H1 (cell line): ENCODE measurements around the gene CDH1. TPM values are rescaled to one million over a fixed set of nuclear protein-coding genes. Genes with fewer than 3 reads are reported as not detected.

Source experiments
- CTCF ChIA-PET: fragments of 300-600 bp; sonication (Branson Sonifier 250); formaldehyde crosslinking; loops from one replicate; lab custom pipeline; 2021; ENCODE audit not compliant: partially characterized antibody; lab: Charles Lee
- POLR2A ChIA-PET: fragments of 300-600 bp; sonication (Branson Sonifier 250); formaldehyde crosslinking; loops from one replicate; lab custom pipeline; 2021; ENCODE audit warnings: inconsistent platforms; ENCODE audit not compliant: partially characterized antibody; lab: Charles Lee
- DNase-seq, 2 experiments: peaks; one replicate each; pipeline versions ENCODE4 v3.0.0 to v3.0.0-alpha.2; 2010 to 2022; ENCODE audit warnings: low spot score in 2 of 2, low read depth in 1 of 2, mixed read lengths in 1 of 2
- FAIRE-seq: peaks from 2 replicates; lab custom pipeline; 2011; peaks lifted over from hg19 to GRCh38; lab: Jason Lieb, UNC
- H2AFZ ChIP-seq: 2 replicates; pipeline ENCODE4 v1.8.1; 2012; ENCODE audit warnings: low read length, inconsistent platforms
- H2AK5ac ChIP-seq: 2 replicates; pipeline ENCODE4 v1.6.1; 2013; ENCODE audit warnings: low read depth, low read length
- H2BK120ac ChIP-seq: replicated peaks from 2 replicates; pipeline ENCODE3; 2013; ENCODE audit warnings: low read depth, low read length, inconsistent platforms
- H2BK12ac ChIP-seq: 2 replicates; pipeline ENCODE4 v1.6.1; 2013; ENCODE audit warnings: low read depth, low read length
- H2BK15ac ChIP-seq: 2 replicates; pipeline ENCODE4 v1.6.1; 2013; ENCODE audit warnings: low read length
- H2BK20ac ChIP-seq: 2 replicates; pipeline ENCODE4 v1.6.1; 2013; ENCODE audit warnings: low read length
- H2BK5ac ChIP-seq: 2 replicates; pipeline ENCODE4 v1.6.1; 2013; ENCODE audit warnings: low read depth, low read length
- H3K14ac ChIP-seq: 2 replicates; pipeline ENCODE4 v1.6.1; 2013; ENCODE audit warnings: inconsistent platforms; ENCODE audit not compliant: insufficient read length
- H3K18ac ChIP-seq: 2 replicates; pipeline ENCODE4 v1.6.1; 2013; ENCODE audit warnings: low read length; ENCODE audit errors: extremely low read depth
- H3K23ac ChIP-seq: 2 replicates; pipeline ENCODE4 v1.6.1; 2013; ENCODE audit warnings: inconsistent platforms; ENCODE audit not compliant: insufficient read length
- H3K23me2 ChIP-seq: 2 replicates; pipeline ENCODE4 v1.6.1; 2013; ENCODE audit warnings: low read depth, low read length
- H3K27ac ChIP-seq: 2 replicates; pipeline ENCODE4 v1.6.1; 2011; ENCODE audit warnings: low read depth, low read length, inconsistent platforms
- H3K27me3 ChIP-seq, 4 experiments: replicated peaks in 1 of 4; 1 replicate in 1 of 4; 2 replicates in 3 of 4; pipeline versions ENCODE4 v1.6.1 to v1.8.1; 2011 to 2013; ENCODE audit warnings: low read length in 3 of 4, mild to moderate bottlenecking in 3 of 4, inconsistent platforms in 2 of 4, mixed read lengths in 2 of 4, moderate library complexity in 1 of 4; ENCODE audit not compliant: control insufficient read depth in 3 of 4, insufficient read depth in 3 of 4; ENCODE audit errors: extremely low read depth in 1 of 4
- H3K36me3 ChIP-seq, 4 experiments: 2 replicates each; pipeline versions ENCODE4 v1.6.1 to v1.8.1; 2011 to 2013; ENCODE audit warnings: mild to moderate bottlenecking in 4 of 4, low read length in 3 of 4, moderate library complexity in 2 of 4, control low read depth in 1 of 4, inconsistent platforms in 1 of 4; ENCODE audit not compliant: insufficient read depth in 4 of 4, control insufficient read depth in 2 of 4
- H3K4ac ChIP-seq: replicated peaks from 2 replicates; pipeline ENCODE3; 2013; ENCODE audit warnings: low read length, low read depth, mixed read lengths, inconsistent platforms; ENCODE audit not compliant: insufficient read length
- H3K4me1 ChIP-seq, 4 experiments: replicated peaks in 1 of 4; 1 replicate in 1 of 4; 2 replicates in 3 of 4; pipeline versions ENCODE4 v1.6.1 to v1.8.1; 2011 to 2013; ENCODE audit warnings: low read length in 3 of 4, inconsistent platforms in 2 of 4, mixed read lengths in 1 of 4; ENCODE audit not compliant: insufficient read depth in 4 of 4, control insufficient read depth in 3 of 4
- H3K4me2 ChIP-seq, 2 experiments: 2 replicates each; pipeline versions ENCODE4 v1.6.1 to v1.8.1; 2011 to 2013; ENCODE audit warnings: low read depth in 2 of 2, low read length in 2 of 2, control low read depth in 1 of 2, inconsistent platforms in 1 of 2, mild to moderate bottlenecking in 1 of 2; ENCODE audit not compliant: insufficient read depth in 1 of 2
- H3K4me3 ChIP-seq, 4 experiments: fragments of 200-600, 300-600 bp in 1 of 4; sonication (generic), shearing (Covaris generic), sonication (Bioruptor Twin) in 1 of 4; 2 replicates each; pipeline versions ENCODE4 v1.5.1 to v1.8.1; 2011 to 2016; ENCODE audit warnings: low read length in 4 of 4, low read depth in 3 of 4, control low read depth in 2 of 4, inconsistent platforms in 2 of 4, mild to moderate bottlenecking in 2 of 4, mixed read lengths in 1 of 4, moderate library complexity in 1 of 4; ENCODE audit not compliant: insufficient read depth in 2 of 4; ENCODE audit errors: extremely low read depth in 1 of 4
- H3K56ac ChIP-seq: replicated peaks from 2 replicates; pipeline ENCODE3; 2013; ENCODE audit warnings: low read depth, mild to moderate bottlenecking, mixed read lengths, low read length, inconsistent platforms; ENCODE audit not compliant: insufficient read length
- H3K79me1 ChIP-seq: 2 replicates; pipeline ENCODE4 v1.6.1; 2013; ENCODE audit warnings: low read depth, low read length, control low read depth
- H3K79me2 ChIP-seq, 2 experiments: 2 replicates each; pipeline versions ENCODE4 v1.6.1 to v1.8.1; 2012 to 2013; ENCODE audit warnings: low read length in 2 of 2, mild to moderate bottlenecking in 2 of 2, inconsistent platforms in 1 of 2; ENCODE audit not compliant: insufficient read depth in 2 of 2, control insufficient read depth in 1 of 2
- H3K9ac ChIP-seq, 4 experiments: replicated peaks in 1 of 4; 1 replicate in 1 of 4; 2 replicates in 3 of 4; pipeline versions ENCODE4 v1.6.1 to v1.8.1; 2011 to 2013; ENCODE audit warnings: low read depth in 3 of 4, low read length in 3 of 4, control low read depth in 2 of 4, mild to moderate bottlenecking in 2 of 4, moderate library complexity in 2 of 4, inconsistent platforms in 1 of 4; ENCODE audit errors: extremely low read depth in 1 of 4
- H3K9me3 ChIP-seq, 2 experiments: 2 replicates each; pipeline versions ENCODE4 v1.6.1 to v1.8.1; 2012 to 2013; ENCODE audit warnings: mild to moderate bottlenecking in 2 of 2, moderate library complexity in 2 of 2, control low read depth in 1 of 2, inconsistent platforms in 1 of 2, low read depth in 1 of 2, low read length in 1 of 2, mixed read lengths in 1 of 2; ENCODE audit not compliant: insufficient read depth in 2 of 2
- H4K20me1 ChIP-seq, 2 experiments: replicated peaks in 1 of 2; 2 replicates each; pipeline versions ENCODE3 to v1.8.1; 2011 to 2013; ENCODE audit warnings: inconsistent platforms in 2 of 2, low read length in 2 of 2, mild to moderate bottlenecking in 1 of 2; ENCODE audit not compliant: insufficient read depth in 2 of 2, control insufficient read depth in 1 of 2
- H4K5ac ChIP-seq: 2 replicates; pipeline ENCODE4 v1.6.1; 2013; ENCODE audit warnings: low read length, low read depth, mixed read lengths, inconsistent platforms; ENCODE audit not compliant: insufficient read length
- H4K8ac ChIP-seq: 2 replicates; pipeline ENCODE4 v1.8.0; 2013; ENCODE audit warnings: mild to moderate bottlenecking, moderate library complexity, low read length, inconsistent platforms; ENCODE audit not compliant: insufficient read depth; ENCODE audit errors: extremely low read depth
- H4K91ac ChIP-seq: replicated peaks from 2 replicates; pipeline ENCODE3; 2013; ENCODE audit warnings: low read length, mixed read lengths, inconsistent platforms; ENCODE audit not compliant: insufficient read length
- EP300 ChIP-seq, 2 experiments: IDR thresholded peaks; 1 replicate in 1 of 2; 2 replicates in 1 of 2; pipeline ENCODE4 v1.6.1; 2011 to 2012; ENCODE audit warnings: low read depth in 2 of 2, low read length in 2 of 2, mild to moderate bottlenecking in 2 of 2, borderline replicate concordance in 1 of 2, inconsistent platforms in 1 of 2, moderate library complexity in 1 of 2
- EZH2 ChIP-seq: fragments of 200-600 bp; sonication (generic); IDR thresholded peaks from 2 replicates; pipeline ENCODE4 v1.7.1; 2012; ENCODE audit warnings: low read depth, mild to moderate bottlenecking, moderate library complexity, low read length, inconsistent platforms; ENCODE audit not compliant: severe bottlenecking
- KDM4A ChIP-seq: IDR thresholded peaks from one replicate; pipeline ENCODE4 v1.7.1; 2012; ENCODE audit warnings: low read depth, mild to moderate bottlenecking, moderate library complexity, low read length, inconsistent platforms; ENCODE audit not compliant: severe bottlenecking
- POLR2A ChIP-seq, 2 experiments: IDR thresholded peaks; 1 replicate in 1 of 2; 2 replicates in 1 of 2; pipeline ENCODE4 v1.6.1; 2011; ENCODE audit warnings: low read depth in 2 of 2, low read length in 2 of 2, mild to moderate bottlenecking in 2 of 2; ENCODE audit errors: control extremely low read depth in 1 of 2
- POU5F1 ChIP-seq: IDR thresholded peaks from 2 replicates; pipeline ENCODE4 v1.6.1; 2011; ENCODE audit warnings: low read depth, mild to moderate bottlenecking, low read length, moderate library complexity
- RAD21 ChIP-seq, 2 experiments: IDR thresholded peaks in 1 of 2; conservative IDR thresholded peaks in 1 of 2; 2 replicates each; pipeline ENCODE4 v1.6.1; 2011; ENCODE audit warnings: low read depth in 2 of 2, low read length in 2 of 2, improper control_type of control experiment in 1 of 2, inconsistent platforms in 1 of 2, mild to moderate bottlenecking in 1 of 2, moderate library complexity in 1 of 2
- SIX5 ChIP-seq: IDR thresholded peaks from 2 replicates; pipeline ENCODE4 v1.6.1; 2011; ENCODE audit warnings: mild to moderate bottlenecking, low read depth, low read length
- SP1 ChIP-seq: IDR thresholded peaks from 2 replicates; pipeline ENCODE4 v1.6.1; 2011; ENCODE audit warnings: low read depth, low read length
- SP4 ChIP-seq: IDR thresholded peaks from 2 replicates; pipeline ENCODE4 v1.6.1; 2012; ENCODE audit warnings: low read length, inconsistent platforms
- SUZ12 ChIP-seq: fragments of 200-600 bp; sonication (generic); IDR thresholded peaks from 2 replicates; pipeline ENCODE4 v1.6.1; 2012; ENCODE audit warnings: mild to moderate bottlenecking, inconsistent platforms, low read length, moderate library complexity, mixed read lengths
- TBP ChIP-seq: IDR thresholded peaks from 2 replicates; pipeline ENCODE4 v1.6.1; 2011; ENCODE audit warnings: low read depth, low read length, improper control_type of control experiment
- YY1 ChIP-seq: IDR thresholded peaks from 2 replicates; pipeline ENCODE4 v1.6.1; 2011; ENCODE audit warnings: low read depth, mild to moderate bottlenecking, low read length
- ZNF274 ChIP-seq: IDR thresholded peaks from 2 replicates; pipeline ENCODE4 v1.7.0; 2012; ENCODE audit warnings: low read length, borderline replicate concordance; ENCODE audit errors: extremely low read depth
- WGBS, 2 experiments: shearing (Covaris generic) in 1 of 2; methylation state at CpG; one replicate each; pipeline versions ENCODE4 v1.1.6 to v1.1.7; 2013 to 2015; ENCODE audit warnings: low lambda C conversion rate in 2 of 2, mixed read lengths in 2 of 2, inconsistent platforms in 1 of 2, low coverage in 1 of 2, missing lambda C conversion rate in 1 of 2; ENCODE audit not compliant: insufficient replicate concordance in 2 of 2, insufficient coverage in 1 of 2, insufficient read length in 1 of 2; ENCODE audit errors: extremely low coverage in 1 of 2, missing lambda C conversion rate in 1 of 2; 5-methylcytosine and 5-hydroxymethylcytosine counted together
- polyA plus RNA-seq, 7 experiments: library from polyadenylated mRNA; depleted of rRNA in 3 of 7; stranded (reverse) in 5 of 7; unstranded in 2 of 7; fragments of >200 nt in 5 of 7; fragments of 200-250 nt in 2 of 7; gene quantifications; 1 replicate in 5 of 7; 2 replicates in 1 of 7; 4 replicates in 1 of 7; pipeline versions ENCODE4 v1.2.1 to v1.2.3, GENCODE V29; 2011 to 2013; ENCODE audit warnings: missing spikeins in 2 of 7, mixed read lengths in 2 of 7
- total RNA-seq: library from RNA; stranded (reverse); fragmentation: NEBNext Ultra II Directional; extraction: Animal tissue kit (Norgen Biotek cat#: 25700); gene quantifications from 2 replicates; pipeline ENCODE4 v1.2.1, GENCODE V29; 2021
- TF ChIP-seq, protein P1 (sequence below): IDR thresholded peaks from 2 replicates; pipeline ENCODE4 v1.6.1; 2012; ENCODE audit warnings: inconsistent platforms

CDH1 gene
- total and polyA plus RNA-seq, 2 of the 8 experiments (the other 6 are each of a cell fraction or from before 2014, with no cell fraction given) = 133 to 265 TPM

DNA sequence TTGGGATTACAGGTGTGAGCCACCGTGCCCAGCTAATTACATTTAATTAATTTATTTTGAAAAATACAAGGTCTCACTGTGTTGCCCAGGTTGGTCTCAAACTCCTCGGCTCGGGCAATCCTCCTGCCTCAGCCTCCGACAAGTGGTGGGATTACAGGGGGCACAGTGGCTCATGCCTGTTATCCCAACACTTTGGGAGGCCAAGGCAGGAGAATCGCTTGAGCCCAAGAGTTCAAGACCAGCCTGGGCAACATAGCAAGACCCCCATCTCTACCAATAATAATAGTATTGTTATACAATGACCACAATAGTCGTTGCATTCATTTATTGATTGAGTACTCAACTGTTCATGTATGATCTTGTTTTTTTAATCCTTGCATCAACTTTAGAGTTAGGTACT, 22.0 kb downstream of the CDH1 start:
- H3K18ac ChIP-seq = no peak overlapping the region
- DNase-seq (no peak), FAIRE-seq (no peak)
- H2AK5ac ChIP-seq = no peak overlapping the region
- H3K14ac ChIP-seq = no peak overlapping the region
- no peak overlapping the region for H4K91ac ChIP-seq
- H3K36me3 ChIP-seq = peaks cover 0 to 13% (median 0%) of the 10 kb centered on the region in 4 experiments; a peak in 3 of 8 replicates
- no peaks in the 10 kb centered on the region for H3K27me3 ChIP-seq
- H4K20me1 ChIP-seq = peaks cover 3 to 8% of the 10 kb centered on the region in 2 experiments
- no peak overlapping the region for H3K4me3 ChIP-seq
- no peak overlapping the region for H2BK15ac ChIP-seq
- H3K56ac ChIP-seq = no peak overlapping the region
- H3K23ac ChIP-seq = no peak overlapping the region
- H3K4me2 ChIP-seq = no peak overlapping the region
- H3K27ac ChIP-seq = no peak overlapping the region
- H2AFZ ChIP-seq = no peak overlapping the region
- peaks cover 10% of the 10 kb centered on the region; the same call in 1 of the 2 replicates for H3K79me1 ChIP-seq
- no peak overlapping the region for H4K8ac ChIP-seq
- H2BK5ac ChIP-seq = no peak overlapping the region
- no peak overlapping the region for H2BK12ac ChIP-seq
- H2BK120ac ChIP-seq = no peak overlapping the region
- no peaks in the 10 kb centered on the region; the same call in 1 of the 2 replicates for H3K23me2 ChIP-seq
- no peak overlapping the region for H3K9ac ChIP-seq
- H4K5ac ChIP-seq = no peak overlapping the region
- H2BK20ac ChIP-seq = no peak overlapping the region
- H3K9me3 ChIP-seq = no peaks in the 10 kb centered on the region
- POLR2A ChIA-PET = interaction anchor here (3.3 kb wide), 1 partner anchor 12 kb away, joined by 16 read pairs; no protein-coding TSS in a partner anchor
- peaks cover 4 to 77% of the 10 kb centered on the region in 2 experiments; a peak in 3 of 4 replicates for H3K79me2 ChIP-seq
- H3K4me1 ChIP-seq = peaks cover 11 to 35% (median 26%) of the 10 kb centered on the region in 4 experiments
- no peak overlapping the region for H3K4ac ChIP-seq
- WGBS, 2 experiments = 99% methylated on average over 6 of the region's 6 CpGs; no CpG with 5 or more reads in 1 of the 2 experiments
- CTCF ChIA-PET = interaction anchor here (0.9 to 1.6 kb wide), 3 partner anchors 8 to 68 kb away, joined by 3 read pairs; no protein-coding TSS in a partner anchor
- TF ChIP-seq TBP (no peak), YY1 (no peak), POLR2A (IDR thresholded peaks at IDR 0.05; ENCODE audit: control extremely low read depth in 1 of 2, low read depth in 2 of 2, low read length in 2 of 2) (no peak), RAD21 (IDR thresholded peaks at IDR 0.05 in 1 of 2, conservative IDR thresholded peaks at IDR 0.05 in 1 of 2; ENCODE audit: low read depth in 2 of 2, low read length in 2 of 2) (no peak), ZNF274 (no peak), SP1 (no peak), SP4 (no peak), EP300 (IDR thresholded peaks at IDR 0.05; ENCODE audit: borderline replicate concordance in 1 of 2, low read depth in 2 of 2, low read length in 2 of 2) (no peak), EZH2 (no peak), POU5F1 (no peak), SIX5 (no peak), KDM4A (no peak), SUZ12 (no peak)
- TF ChIP-seq, protein P1, sequence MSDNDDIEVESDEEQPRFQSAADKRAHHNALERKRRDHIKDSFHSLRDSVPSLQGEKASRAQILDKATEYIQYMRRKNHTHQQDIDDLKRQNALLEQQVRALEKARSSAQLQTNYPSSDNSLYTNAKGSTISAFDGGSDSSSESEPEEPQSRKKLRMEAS = no peak
